ENCODE data around the gene ST7. TPM values are rescaled to one million over a fixed set of nuclear protein-coding genes. Genes with fewer than 3 reads are reported as not detected.

The ST7 gene
- total RNA-seq, 2 experiments from 2014 or later = 9.6 to 10.7 TPM

- Histone ChIP-seq H2AFZ (ENCODE audit: low read length) (no peak overlapping the region), H3K9me2 (ENCODE audit: insufficient read depth, low read length) (no peaks in the 10 kb centered on the region), H3K36me3 (ENCODE audit: insufficient read depth, low read length) (no peaks in the 10 kb centered on the region), H3K4me3 (ENCODE audit: low read depth, low read length, poor library complexity, severe bottlenecking) (no peak overlapping the region), H4K20me1 (ENCODE audit: insufficient read depth, low read length) (no peaks in the 10 kb centered on the region), H3K9me3 (ENCODE audit: low read length) (no peaks in the 10 kb centered on the region), H3K79me2 (ENCODE audit: insufficient read depth, low read depth, low read length) (no peaks in the 10 kb centered on the region), H3K4me1 (ENCODE audit: insufficient read depth, low read length, poor library complexity, severe bottlenecking) (no peaks in the 10 kb centered on the region), H3K4me2 (ENCODE audit: low read length) (no peak overlapping the region), H3K27ac (ENCODE audit: low read depth, low read length, poor library complexity, severe bottlenecking) (no peak overlapping the region)
- ChIA-PET POLR2A (no interaction called here), CTCF (ENCODE audit: unreplicated experiment) (no interaction called here)
- DNase-seq (ENCODE audit: low spot score) = no peak
- no peak for TF ChIP-seq EZH2phosphoT487 (IDR thresholded peaks at IDR 0.05; ENCODE audit: borderline replicate concordance, low read depth, low read length)
- TF ChIP-seq, protein P1, sequence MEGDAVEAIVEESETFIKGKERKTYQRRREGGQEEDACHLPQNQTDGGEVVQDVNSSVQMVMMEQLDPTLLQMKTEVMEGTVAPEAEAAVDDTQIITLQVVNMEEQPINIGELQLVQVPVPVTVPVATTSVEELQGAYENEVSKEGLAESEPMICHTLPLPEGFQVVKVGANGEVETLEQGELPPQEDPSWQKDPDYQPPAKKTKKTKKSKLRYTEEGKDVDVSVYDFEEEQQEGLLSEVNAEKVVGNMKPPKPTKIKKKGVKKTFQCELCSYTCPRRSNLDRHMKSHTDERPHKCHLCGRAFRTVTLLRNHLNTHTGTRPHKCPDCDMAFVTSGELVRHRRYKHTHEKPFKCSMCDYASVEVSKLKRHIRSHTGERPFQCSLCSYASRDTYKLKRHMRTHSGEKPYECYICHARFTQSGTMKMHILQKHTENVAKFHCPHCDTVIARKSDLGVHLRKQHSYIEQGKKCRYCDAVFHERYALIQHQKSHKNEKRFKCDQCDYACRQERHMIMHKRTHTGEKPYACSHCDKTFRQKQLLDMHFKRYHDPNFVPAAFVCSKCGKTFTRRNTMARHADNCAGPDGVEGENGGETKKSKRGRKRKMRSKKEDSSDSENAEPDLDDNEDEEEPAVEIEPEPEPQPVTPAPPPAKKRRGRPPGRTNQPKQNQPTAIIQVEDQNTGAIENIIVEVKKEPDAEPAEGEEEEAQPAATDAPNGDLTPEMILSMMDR (conservative IDR thresholded peaks at IDR 0.05; ENCODE audit: low read length) = no peak
- intact Hi-C loops (cut with micrococcal nuclease; ENCODE audit: unreplicated experiment) = no loop called here
- no TSS peak for BruUV-seq (replicated peaks)
These were observed 230.4 kb downstream of the ST7 start for GRCh38 chr7:117183729-117184128.

DNA sequence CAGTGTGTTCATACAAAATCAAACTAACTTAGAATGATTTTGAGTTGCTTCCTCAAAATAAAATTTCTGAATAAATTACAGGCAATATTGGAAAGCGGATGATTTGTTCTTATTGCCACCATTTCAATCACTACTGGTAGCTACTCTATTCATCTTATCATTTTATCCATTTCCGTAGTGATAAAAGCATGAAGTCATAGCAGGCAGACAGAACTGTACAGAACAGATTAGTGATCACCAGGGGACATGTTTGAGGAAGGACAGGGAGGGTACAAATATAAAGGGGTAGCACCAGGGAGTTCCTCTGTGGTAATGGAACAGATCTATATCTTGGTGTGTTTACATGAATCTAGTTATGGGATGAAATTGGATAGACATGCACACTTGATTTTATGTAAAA lies 231.1 kb downstream of the ST7 start:
- no peaks in the 10 kb centered on the region for H4K20me1 ChIP-seq (ENCODE audit: insufficient read depth, low read length)
- H3K9me2 ChIP-seq (ENCODE audit: insufficient read depth, low read length) = no peaks in the 10 kb centered on the region
- no peak overlapping the region for H3K4me3 ChIP-seq (ENCODE audit: low read depth, low read length, poor library complexity, severe bottlenecking)
- H3K27ac ChIP-seq (ENCODE audit: low read depth, low read length, poor library complexity, severe bottlenecking) = no peak overlapping the region
- H2AFZ ChIP-seq (ENCODE audit: low read length) = no peak overlapping the region
- intact Hi-C loops (cut with micrococcal nuclease; ENCODE audit: unreplicated experiment) = no loop called here
- no peak overlapping the region for H3K4me2 ChIP-seq (ENCODE audit: low read length)
- no peaks in the 10 kb centered on the region for H3K9me3 ChIP-seq (ENCODE audit: low read length)
- TF ChIP-seq, protein P1 (conservative IDR thresholded peaks at IDR 0.05; ENCODE audit: low read length) = no peak
- TF ChIP-seq EZH2phosphoT487 (IDR thresholded peaks at IDR 0.05; ENCODE audit: borderline replicate concordance, low read depth, low read length) = no peak
- BruUV-seq (replicated peaks) = no TSS peak
- no peaks in the 10 kb centered on the region for H3K36me3 ChIP-seq (ENCODE audit: insufficient read depth, low read length)
- POLR2A ChIA-PET = no interaction called here
- no peak for DNase-seq (ENCODE audit: low spot score)
- H3K79me2 ChIP-seq (ENCODE audit: insufficient read depth, low read depth, low read length) = no peaks in the 10 kb centered on the region
- CTCF ChIA-PET (ENCODE audit: unreplicated experiment) = no interaction called here
- no peaks in the 10 kb centered on the region for H3K4me1 ChIP-seq (ENCODE audit: insufficient read depth, low read length, poor library complexity, severe bottlenecking)

GRCh38 chr7:117185124-117185523 lies 231.8 kb downstream of the ST7 start:
- Histone ChIP-seq H3K4me3 (ENCODE audit: low read depth, low read length, poor library complexity, severe bottlenecking) (no peak overlapping the region), H3K4me2 (ENCODE audit: low read length) (no peak overlapping the region), H3K79me2 (ENCODE audit: insufficient read depth, low read depth, low read length) (no peaks in the 10 kb centered on the region), H3K36me3 (ENCODE audit: insufficient read depth, low read length) (no peaks in the 10 kb centered on the region), H3K9me2 (ENCODE audit: insufficient read depth, low read length) (no peaks in the 10 kb centered on the region), H3K27ac (ENCODE audit: low read depth, low read length, poor library complexity, severe bottlenecking) (no peak overlapping the region), H2AFZ (ENCODE audit: low read length) (no peak overlapping the region), H4K20me1 (ENCODE audit: insufficient read depth, low read length) (no peaks in the 10 kb centered on the region), H3K4me1 (ENCODE audit: insufficient read depth, low read length, poor library complexity, severe bottlenecking) (no peaks in the 10 kb centered on the region), H3K9me3 (ENCODE audit: low read length) (no peaks in the 10 kb centered on the region)
- ChIA-PET POLR2A (interaction anchor here (0.7 kb wide), 1 partner anchor 17 kb away, joined by 3 read pairs; no protein-coding TSS in a partner anchor), CTCF (ENCODE audit: unreplicated experiment) (no interaction called here)
- no peak for DNase-seq (ENCODE audit: low spot score)
- intact Hi-C loops (cut with micrococcal nuclease; ENCODE audit: unreplicated experiment) = no loop called here
- TF ChIP-seq EZH2phosphoT487 (IDR thresholded peaks at IDR 0.05; ENCODE audit: borderline replicate concordance, low read depth, low read length) = no peak
- TF ChIP-seq, protein P1 (conservative IDR thresholded peaks at IDR 0.05; ENCODE audit: low read length) = no peak
- BruUV-seq (replicated peaks) = no TSS peak

Measured in OCI-LY7 (cell line).